GM23338 (cell line): ENCODE measurements around the gene SOX9. TPM values are rescaled to one million over a fixed set of nuclear protein-coding genes. Genes with fewer than 3 reads are reported as not detected.

Experiments
- ATAC-seq: fragments of 200-7000 bp; cut with Tn5 transposase; 3 replicates; pipeline ENCODE4 v1.9.1; 2020
- DNase-seq: peaks from one replicate; pipeline ENCODE4 v3.0.0-alpha.2; 2015; ENCODE audit warnings: low spot score
- H2AFZ ChIP-seq: fragments of 200-600 bp; sonication (generic); 2 replicates; pipeline ENCODE4 v1.8.0; 2016; ENCODE audit warnings: antibody characterized with exemption, mild to moderate bottlenecking, moderate library complexity
- H3F3A ChIP-seq: fragments of 200-600 bp; sonication (generic); replicated peaks from 2 replicates; pipeline ENCODE4 v1.8.0; 2017; ENCODE audit warnings: antibody characterized with exemption, mixed run types, low read depth
- H3K27ac ChIP-seq: fragments of 200-600 bp; sonication (generic); 2 replicates; pipeline ENCODE4 v1.6.1; 2016; ENCODE audit warnings: low read depth
- H3K27me3 ChIP-seq: fragments of 200-600 bp; sonication (generic); 2 replicates; pipeline ENCODE4 v1.8.0; 2016; ENCODE audit warnings: mild to moderate bottlenecking, mixed run types, moderate library complexity; ENCODE audit not compliant: insufficient read depth
- H3K36me3 ChIP-seq: fragments of 200-600 bp; sonication (generic); 2 replicates; pipeline ENCODE4 v1.8.0; 2016; ENCODE audit warnings: mild to moderate bottlenecking; ENCODE audit not compliant: insufficient read depth
- H3K4me1 ChIP-seq: fragments of 200-600 bp; sonication (generic); 2 replicates; pipeline ENCODE4 v1.8.0; 2016; ENCODE audit warnings: mild to moderate bottlenecking, moderate library complexity; ENCODE audit not compliant: insufficient read depth
- H3K4me2 ChIP-seq: fragments of 200-600 bp; sonication (generic); 2 replicates; pipeline ENCODE4 v1.7.1; 2017; ENCODE audit warnings: mixed run types
- H3K4me3 ChIP-seq: fragments of 200-600 bp; sonication (generic); 2 replicates; pipeline ENCODE4 v1.6.1; 2016; ENCODE audit warnings: mixed run types
- H3K79me2 ChIP-seq: fragments of 200-600 bp; sonication (generic); replicated peaks from 2 replicates; pipeline ENCODE4 v1.8.0; 2017; ENCODE audit warnings: mild to moderate bottlenecking; ENCODE audit not compliant: insufficient read depth
- H3K9me2 ChIP-seq: fragments of 200-600 bp; sonication (generic); 2 replicates; pipeline ENCODE4 v1.8.0; 2017; ENCODE audit not compliant: insufficient read depth
- H4K20me1 ChIP-seq: fragments of 200-600 bp; sonication (generic); replicated peaks from 2 replicates; pipeline ENCODE4 v1.8.0; 2017; ENCODE audit warnings: mild to moderate bottlenecking; ENCODE audit not compliant: insufficient read depth
- H3K27ac Mint-ChIP-seq: 2 replicates; pipeline ENCODE4 v1.8.0; 2020; ENCODE audit warnings: inconsistent platforms, mild to moderate bottlenecking, moderate library complexity, mixed read lengths
- H3K27me3 Mint-ChIP-seq: 3 replicates; pipeline ENCODE4 v1.8.0; 2022; ENCODE audit warnings: low read depth, mild to moderate bottlenecking, moderate library complexity, mixed read lengths, inconsistent platforms; ENCODE audit not compliant: insufficient read depth, poor library complexity
- H3K36me3 Mint-ChIP-seq: 3 replicates; pipeline ENCODE4 v1.8.0; 2021; ENCODE audit warnings: low read depth, mild to moderate bottlenecking, inconsistent platforms, moderate library complexity, mixed read lengths
- H3K4me1 Mint-ChIP-seq: 3 replicates; pipeline ENCODE4 v1.8.0; 2020; ENCODE audit warnings: mild to moderate bottlenecking, inconsistent platforms, mixed read lengths
- H3K4me3 Mint-ChIP-seq: 3 replicates; pipeline ENCODE4 v1.8.0; 2021; ENCODE audit warnings: moderate library complexity, mild to moderate bottlenecking, inconsistent platforms, mixed read lengths
- H3K9me3 Mint-ChIP-seq: 3 replicates; pipeline ENCODE4 v1.8.0; 2020; ENCODE audit warnings: moderate library complexity, mild to moderate bottlenecking, inconsistent platforms, mixed read lengths
- CREB1 ChIP-seq: fragments of 250-450 bp; sonication (Bioruptor Pico); IDR thresholded peaks from 2 replicates; pipeline ENCODE4 v1.5.0; 2020; ENCODE audit warnings: low read depth, mild to moderate bottlenecking, moderate library complexity
- EZH2 ChIP-seq: fragments of 200-600 bp; sonication (generic); IDR thresholded peaks from one replicate; pipeline ENCODE4 v1.8.0; 2017; ENCODE audit warnings: antibody characterized with exemption, mild to moderate bottlenecking, low read depth; ENCODE audit not compliant: unreplicated experiment
- ZNF114 ChIP-seq: fragments of 250-450 bp; sonication (Bioruptor Pico); IDR thresholded peaks from 2 replicates; pipeline ENCODE4 v1.5.0; 2020; ENCODE audit warnings: mild to moderate bottlenecking, moderate library complexity
- polyA plus RNA-seq: library from polyadenylated mRNA; unstranded; fragments of >200 nt; fragmentation: Nextera tagmentation; extraction: Ambion mirVana; gene quantifications from 2 replicates; pipeline ENCODE4 v1.2.1, GENCODE V29; 2016
- total RNA-seq: library from RNA; depleted of rRNA; stranded (reverse); fragments of >200 nt; shearing (Covaris generic); gene quantifications from 2 replicates; pipeline ENCODE4 v1.2.3, GENCODE V29; 2014
- TF ChIP-seq, protein P1 (sequence below): fragments of 250-450 bp; sonication (Bioruptor Pico); IDR thresholded peaks from 2 replicates; pipeline ENCODE4 v1.5.0; 2020; ENCODE audit warnings: mild to moderate bottlenecking, moderate library complexity

Gene SOX9
- total and polyA plus RNA-seq, 2 experiments from 2014 or later, result 4.4 TPM

DNA sequence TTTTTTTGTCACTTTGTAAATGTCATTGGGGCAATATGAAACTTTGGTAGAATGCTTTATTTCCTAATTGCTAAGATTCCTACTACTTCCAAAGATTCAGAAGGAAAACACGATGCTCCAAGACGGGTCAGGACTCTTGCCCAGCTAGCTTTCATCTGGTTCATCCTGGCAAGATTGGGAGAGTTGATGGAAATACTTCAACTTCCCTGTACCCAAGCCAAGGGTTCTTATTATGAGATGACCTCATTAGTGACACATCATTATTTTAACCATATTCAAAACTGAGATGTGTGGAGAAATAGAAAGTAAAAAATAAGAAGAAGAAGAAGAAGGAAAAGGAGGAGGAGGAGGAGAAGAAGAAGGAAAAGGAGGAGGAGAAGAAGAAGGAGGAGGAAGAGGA, 25.6 kb downstream of the SOX9 start (continued):
- TF ChIP-seq, protein P1, sequence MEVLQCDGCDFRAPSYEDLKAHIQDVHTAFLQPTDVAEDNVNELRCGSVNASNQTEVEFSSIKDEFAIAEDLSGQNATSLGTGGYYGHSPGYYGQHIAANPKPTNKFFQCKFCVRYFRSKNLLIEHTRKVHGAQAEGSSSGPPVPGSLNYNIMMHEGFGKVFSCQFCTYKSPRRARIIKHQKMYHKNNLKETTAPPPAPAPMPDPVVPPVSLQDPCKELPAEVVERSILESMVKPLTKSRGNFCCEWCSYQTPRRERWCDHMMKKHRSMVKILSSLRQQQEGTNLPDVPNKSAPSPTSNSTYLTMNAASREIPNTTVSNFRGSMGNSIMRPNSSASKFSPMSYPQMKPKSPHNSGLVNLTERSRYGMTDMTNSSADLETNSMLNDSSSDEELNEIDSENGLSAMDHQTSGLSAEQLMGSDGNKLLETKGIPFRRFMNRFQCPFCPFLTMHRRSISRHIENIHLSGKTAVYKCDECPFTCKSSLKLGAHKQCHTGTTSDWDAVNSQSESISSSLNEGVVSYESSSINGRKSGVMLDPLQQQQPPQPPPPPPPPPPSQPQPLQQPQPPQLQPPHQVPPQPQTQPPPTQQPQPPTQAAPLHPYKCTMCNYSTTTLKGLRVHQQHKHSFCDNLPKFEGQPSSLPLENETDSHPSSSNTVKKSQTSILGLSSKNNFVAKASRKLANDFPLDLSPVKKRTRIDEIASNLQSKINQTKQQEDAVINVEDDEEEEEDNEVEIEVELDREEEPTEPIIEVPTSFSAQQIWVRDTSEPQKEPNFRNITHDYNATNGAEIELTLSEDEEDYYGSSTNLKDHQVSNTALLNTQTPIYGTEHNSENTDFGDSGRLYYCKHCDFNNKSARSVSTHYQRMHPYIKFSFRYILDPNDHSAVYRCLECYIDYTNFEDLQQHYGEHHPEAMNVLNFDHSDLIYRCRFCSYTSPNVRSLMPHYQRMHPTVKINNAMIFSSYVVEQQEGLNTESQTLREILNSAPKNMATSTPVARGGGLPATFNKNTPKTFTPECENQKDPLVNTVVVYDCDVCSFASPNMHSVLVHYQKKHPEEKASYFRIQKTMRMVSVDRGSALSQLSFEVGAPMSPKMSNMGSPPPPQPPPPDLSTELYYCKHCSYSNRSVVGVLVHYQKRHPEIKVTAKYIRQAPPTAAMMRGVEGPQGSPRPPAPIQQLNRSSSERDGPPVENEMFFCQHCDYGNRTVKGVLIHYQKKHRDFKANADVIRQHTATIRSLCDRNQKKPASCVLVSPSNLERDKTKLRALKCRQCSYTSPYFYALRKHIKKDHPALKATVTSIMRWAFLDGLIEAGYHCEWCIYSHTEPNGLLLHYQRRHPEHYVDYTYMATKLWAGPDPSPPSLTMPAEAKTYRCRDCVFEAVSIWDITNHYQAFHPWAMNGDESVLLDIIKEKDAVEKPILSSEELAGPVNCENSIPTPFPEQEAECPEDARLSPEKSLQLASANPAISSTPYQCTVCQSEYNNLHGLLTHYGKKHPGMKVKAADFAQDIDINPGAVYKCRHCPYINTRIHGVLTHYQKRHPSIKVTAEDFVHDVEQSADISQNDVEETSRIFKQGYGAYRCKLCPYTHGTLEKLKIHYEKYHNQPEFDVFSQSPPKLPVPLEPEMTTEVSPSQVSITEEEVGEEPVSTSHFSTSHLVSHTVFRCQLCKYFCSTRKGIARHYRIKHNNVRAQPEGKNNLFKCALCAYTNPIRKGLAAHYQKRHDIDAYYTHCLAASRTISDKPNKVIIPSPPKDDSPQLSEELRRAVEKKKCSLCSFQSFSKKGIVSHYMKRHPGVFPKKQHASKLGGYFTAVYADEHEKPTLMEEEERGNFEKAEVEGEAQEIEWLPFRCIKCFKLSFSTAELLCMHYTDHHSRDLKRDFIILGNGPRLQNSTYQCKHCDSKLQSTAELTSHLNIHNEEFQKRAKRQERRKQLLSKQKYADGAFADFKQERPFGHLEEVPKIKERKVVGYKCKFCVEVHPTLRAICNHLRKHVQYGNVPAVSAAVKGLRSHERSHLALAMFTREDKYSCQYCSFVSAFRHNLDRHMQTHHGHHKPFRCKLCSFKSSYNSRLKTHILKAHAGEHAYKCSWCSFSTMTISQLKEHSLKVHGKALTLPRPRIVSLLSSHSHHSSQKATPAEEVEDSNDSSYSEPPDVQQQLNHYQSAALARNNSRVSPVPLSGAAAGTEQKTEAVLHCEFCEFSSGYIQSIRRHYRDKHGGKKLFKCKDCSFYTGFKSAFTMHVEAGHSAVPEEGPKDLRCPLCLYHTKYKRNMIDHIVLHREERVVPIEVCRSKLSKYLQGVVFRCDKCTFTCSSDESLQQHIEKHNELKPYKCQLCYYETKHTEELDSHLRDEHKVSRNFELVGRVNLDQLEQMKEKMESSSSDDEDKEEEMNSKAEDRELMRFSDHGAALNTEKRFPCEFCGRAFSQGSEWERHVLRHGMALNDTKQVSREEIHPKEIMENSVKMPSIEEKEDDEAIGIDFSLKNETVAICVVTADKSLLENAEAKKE (CRISPR knock-in tag), result no peak

DNA sequence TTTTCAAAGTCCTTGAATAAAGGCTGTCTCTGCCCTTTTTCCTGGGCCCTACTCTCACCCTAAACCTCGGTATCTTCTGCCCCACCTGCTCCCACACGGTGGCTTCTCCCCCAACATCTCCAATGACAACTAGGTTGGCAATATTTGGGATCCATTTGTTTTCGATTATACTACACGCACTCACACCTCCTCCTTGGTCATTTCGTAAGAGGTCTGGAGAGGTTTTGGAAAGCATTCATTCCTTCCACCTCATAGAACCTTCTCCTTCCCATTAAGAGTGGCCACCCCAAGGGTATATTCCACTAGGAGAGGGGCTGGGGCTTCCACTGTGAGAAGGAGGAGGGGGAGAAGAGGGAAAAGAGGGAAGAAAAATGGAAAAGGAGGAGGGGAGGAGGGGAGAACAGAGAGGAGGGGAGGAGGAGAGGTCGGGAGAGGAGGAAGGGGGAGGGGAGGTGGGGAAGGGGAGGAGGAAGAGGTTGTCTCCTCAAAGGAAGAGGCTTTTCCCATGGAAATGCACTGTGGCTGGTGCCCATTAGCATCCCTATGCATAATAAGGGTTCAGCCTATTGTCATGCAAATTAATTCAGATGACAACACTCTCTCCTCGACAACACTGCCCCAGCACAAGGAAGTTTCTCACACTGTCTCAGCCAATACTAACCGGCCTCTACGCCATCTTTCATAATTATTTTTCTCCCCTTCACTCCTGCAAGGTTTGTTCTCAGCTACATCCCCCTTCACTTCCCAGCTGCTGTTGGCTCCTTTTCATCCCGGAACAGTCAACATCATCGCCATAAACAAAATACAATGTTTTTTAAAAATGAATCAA, 30.0 kb downstream of the SOX9 start:
- peak overlapping the region; percentile 52 for H3K4me2 ChIP-seq
- peak; percentile 62; the same call in 1 of the 2 replicates for TF ChIP-seq CREB1 (CRISPR knock-in tag)
- TF ChIP-seq, protein P1 (CRISPR knock-in tag), result peak; percentile 77; the same call in 1 of the 2 replicates
- no peak for TF ChIP-seq EZH2
- peak; percentile 81; the same call in 1 of the 2 replicates for TF ChIP-seq ZNF114 (CRISPR knock-in tag)
- H3K4me1 Mint-ChIP-seq, result peaks cover 40% of the 10 kb centered on the region
- ATAC-seq (peak; percentile 97), DNase-seq (peak; percentile 99)
- peaks cover 7% of the 10 kb centered on the region for H3K27me3 Mint-ChIP-seq
- peak overlapping the region; percentile 97 for H3K27ac Mint-ChIP-seq
- peaks cover 21% of the 10 kb centered on the region for H3K4me1 ChIP-seq
- peaks cover 13% of the 10 kb centered on the region for H3K9me2 ChIP-seq
- peaks cover 9% of the 10 kb centered on the region for H3K36me3 Mint-ChIP-seq
- H3F3A ChIP-seq, result no peaks in the 10 kb centered on the region
- H3K9me3 Mint-ChIP-seq, result no peaks in the 10 kb centered on the region; the same call in 1 of the 3 replicates
- H4K20me1 ChIP-seq, result no peaks in the 10 kb centered on the region
- no peak overlapping the region for H2AFZ ChIP-seq
- peak overlapping the region; percentile 24; the same call in 1 of the 2 replicates for H3K4me3 ChIP-seq
- no peaks in the 10 kb centered on the region for H3K36me3 ChIP-seq
- peak overlapping the region; percentile 96 for H3K27ac ChIP-seq
- H3K79me2 ChIP-seq, result no peaks in the 10 kb centered on the region
- H3K4me3 Mint-ChIP-seq, result peak overlapping the region; percentile 47
- no peaks in the 10 kb centered on the region for H3K27me3 ChIP-seq
